Measurements from ENCODE around the gene PHF21B.

Gene PHF21B

GRCh38 chr22:44995105-44995514 is 14.7 kb downstream of the PHF21B start:
- Histone ChIP-seq H3K27ac (ENCODE audit: insufficient read depth, low read depth, low read length, poor library complexity, severe bottlenecking) (no peak overlapping the region), H3K9me3 (ENCODE audit: control insufficient read depth, low read length) (no peaks in the 10 kb centered on the region), H3K27me3 (ENCODE audit: control insufficient read depth, insufficient read depth, low read length, poor library complexity, severe bottlenecking) (no peaks in the 10 kb centered on the region), H3K36me3 (ENCODE audit: control insufficient read depth, insufficient read depth, low read length) (no peaks in the 10 kb centered on the region), H3K4me1 (ENCODE audit: control insufficient read depth, insufficient read depth, low read length) (peaks cover 6% of the 10 kb centered on the region), H3K4me3 (ENCODE audit: insufficient read depth, low read depth, low read length) (no peak overlapping the region)
- 89 to 95% methylated on average over 6 to 7 of the region's 7 CpGs for WGBS, 2 experiments

- 88 to 93% methylated on average over 19 of the region's 19 CpGs for WGBS, 2 experiments
- Histone ChIP-seq H3K4me3 (ENCODE audit: insufficient read depth, low read depth, low read length) (no peak overlapping the region), H3K36me3 (ENCODE audit: control insufficient read depth, insufficient read depth, low read length) (no peaks in the 10 kb centered on the region), H3K27me3 (ENCODE audit: control insufficient read depth, insufficient read depth, low read length, poor library complexity, severe bottlenecking) (no peaks in the 10 kb centered on the region), H3K9me3 (ENCODE audit: control insufficient read depth, low read length) (no peaks in the 10 kb centered on the region), H3K4me1 (ENCODE audit: control insufficient read depth, insufficient read depth, low read length) (peaks cover under 1% of the 10 kb centered on the region), H3K27ac (ENCODE audit: insufficient read depth, low read depth, low read length, poor library complexity, severe bottlenecking) (no peak overlapping the region)
These were observed 15.3 kb downstream of the PHF21B start for GRCh38 chr22:44994399-44995104.

- Histone ChIP-seq H3K27me3 (ENCODE audit: control insufficient read depth, insufficient read depth, low read length, poor library complexity, severe bottlenecking) (no peaks in the 10 kb centered on the region), H3K36me3 (ENCODE audit: control insufficient read depth, insufficient read depth, low read length) (no peaks in the 10 kb centered on the region), H3K4me3 (ENCODE audit: insufficient read depth, low read depth, low read length) (no peak overlapping the region), H3K27ac (ENCODE audit: insufficient read depth, low read depth, low read length, poor library complexity, severe bottlenecking) (no peak overlapping the region), H3K9me3 (ENCODE audit: control insufficient read depth, low read length) (no peaks in the 10 kb centered on the region), H3K4me1 (ENCODE audit: control insufficient read depth, insufficient read depth, low read length) (no peaks in the 10 kb centered on the region)
- 93 to 95% methylated on average over 13 of the region's 13 CpGs for WGBS, 2 experiments
These were observed 17.6 kb downstream of the PHF21B start for GRCh38 chr22:44992166-44992565.

GRCh38 chr22:44991218-44991617 is 18.6 kb downstream of the PHF21B start:
- 93 to 95% methylated on average over 10 of the region's 10 CpGs for WGBS, 2 experiments

GRCh38 chr22:44990810-44991209 is 19.0 kb downstream of the PHF21B start:
- Histone ChIP-seq H3K9me3 (ENCODE audit: control insufficient read depth, low read length) (no peaks in the 10 kb centered on the region), H3K27me3 (ENCODE audit: control insufficient read depth, insufficient read depth, low read length, poor library complexity, severe bottlenecking) (no peaks in the 10 kb centered on the region), H3K36me3 (ENCODE audit: control insufficient read depth, insufficient read depth, low read length) (peaks cover 7% of the 10 kb centered on the region), H3K27ac (ENCODE audit: insufficient read depth, low read depth, low read length, poor library complexity, severe bottlenecking) (no peak overlapping the region), H3K4me1 (ENCODE audit: control insufficient read depth, insufficient read depth, low read length) (no peaks in the 10 kb centered on the region), H3K4me3 (ENCODE audit: insufficient read depth, low read depth, low read length) (no peak overlapping the region)
- 93 to 94% methylated on average over 15 of the region's 15 CpGs for WGBS, 2 experiments

More at GRCh38 chr22:44991218-44991617, 18.6 kb downstream of the PHF21B start:
- H3K9me3 ChIP-seq (ENCODE audit: control insufficient read depth, low read length): no peaks in the 10 kb centered on the region
- no peaks in the 10 kb centered on the region for H3K4me1 ChIP-seq (ENCODE audit: control insufficient read depth, insufficient read depth, low read length)
- peaks cover 7% of the 10 kb centered on the region for H3K36me3 ChIP-seq (ENCODE audit: control insufficient read depth, insufficient read depth, low read length)
- H3K4me3 ChIP-seq (ENCODE audit: insufficient read depth, low read depth, low read length): no peak overlapping the region
- no peaks in the 10 kb centered on the region for H3K27me3 ChIP-seq (ENCODE audit: control insufficient read depth, insufficient read depth, low read length, poor library complexity, severe bottlenecking)
- H3K27ac ChIP-seq (ENCODE audit: insufficient read depth, low read depth, low read length, poor library complexity, severe bottlenecking): no peak overlapping the region

- no peaks in the 10 kb centered on the region for H3K4me1 ChIP-seq (ENCODE audit: control insufficient read depth, insufficient read depth, low read length)
- peaks cover 7% of the 10 kb centered on the region for H3K36me3 ChIP-seq (ENCODE audit: control insufficient read depth, insufficient read depth, low read length)
These were observed 19.5 kb downstream of the PHF21B start for GRCh38 chr22:44990328-44990727.

GRCh38 chr22:44988671-44989070 is 21.1 kb downstream of the PHF21B start:
- H3K36me3 ChIP-seq (ENCODE audit: control insufficient read depth, insufficient read depth, low read length): peaks cover 7% of the 10 kb centered on the region
- H3K9me3 ChIP-seq (ENCODE audit: control insufficient read depth, low read length): no peaks in the 10 kb centered on the region
- H3K4me1 ChIP-seq (ENCODE audit: control insufficient read depth, insufficient read depth, low read length): no peaks in the 10 kb centered on the region
- no peak overlapping the region for H3K4me3 ChIP-seq (ENCODE audit: insufficient read depth, low read depth, low read length)
- 87 to 89% methylated on average over 5 of the region's 5 CpGs for WGBS, 2 experiments
- H3K27me3 ChIP-seq (ENCODE audit: control insufficient read depth, insufficient read depth, low read length, poor library complexity, severe bottlenecking): no peaks in the 10 kb centered on the region
- H3K27ac ChIP-seq (ENCODE audit: insufficient read depth, low read depth, low read length, poor library complexity, severe bottlenecking): no peak overlapping the region

More at GRCh38 chr22:44990328-44990727, 19.5 kb downstream of the PHF21B start:
- H3K4me3 ChIP-seq (ENCODE audit: insufficient read depth, low read depth, low read length): no peak overlapping the region
- no peaks in the 10 kb centered on the region for H3K27me3 ChIP-seq (ENCODE audit: control insufficient read depth, insufficient read depth, low read length, poor library complexity, severe bottlenecking)
- no peak overlapping the region for H3K27ac ChIP-seq (ENCODE audit: insufficient read depth, low read depth, low read length, poor library complexity, severe bottlenecking)
- no peaks in the 10 kb centered on the region for H3K9me3 ChIP-seq (ENCODE audit: control insufficient read depth, low read length)
- 90 to 93% methylated on average over 13 of the region's 13 CpGs for WGBS, 2 experiments

- Histone ChIP-seq H3K27ac (ENCODE audit: insufficient read depth, low read depth, low read length, poor library complexity, severe bottlenecking) (no peak overlapping the region), H3K4me1 (ENCODE audit: control insufficient read depth, insufficient read depth, low read length) (peaks cover under 1% of the 10 kb centered on the region), H3K4me3 (ENCODE audit: insufficient read depth, low read depth, low read length) (no peak overlapping the region), H3K9me3 (ENCODE audit: control insufficient read depth, low read length) (no peaks in the 10 kb centered on the region), H3K27me3 (ENCODE audit: control insufficient read depth, insufficient read depth, low read length, poor library complexity, severe bottlenecking) (no peaks in the 10 kb centered on the region), H3K36me3 (ENCODE audit: control insufficient read depth, insufficient read depth, low read length) (peaks cover 7% of the 10 kb centered on the region)
- 95 to 96% methylated on average over 5 of the region's 5 CpGs for WGBS, 2 experiments
These were observed 22.9 kb downstream of the PHF21B start for GRCh38 chr22:44986926-44987325.

- H3K27me3 ChIP-seq (ENCODE audit: control insufficient read depth, insufficient read depth, low read length, poor library complexity, severe bottlenecking): no peaks in the 10 kb centered on the region
- no peak overlapping the region for H3K27ac ChIP-seq (ENCODE audit: insufficient read depth, low read depth, low read length, poor library complexity, severe bottlenecking)
- no peak overlapping the region for H3K4me3 ChIP-seq (ENCODE audit: insufficient read depth, low read depth, low read length)
- H3K9me3 ChIP-seq (ENCODE audit: control insufficient read depth, low read length): no peaks in the 10 kb centered on the region
- 92 to 94% methylated on average over 4 of the region's 4 CpGs for WGBS, 2 experiments
- H3K36me3 ChIP-seq (ENCODE audit: control insufficient read depth, insufficient read depth, low read length): peaks cover 7% of the 10 kb centered on the region
- H3K4me1 ChIP-seq (ENCODE audit: control insufficient read depth, insufficient read depth, low read length): peaks cover 4% of the 10 kb centered on the region
These were observed 23.8 kb downstream of the PHF21B start for GRCh38 chr22:44985906-44986527.

- peaks cover 7% of the 10 kb centered on the region for H3K36me3 ChIP-seq (ENCODE audit: control insufficient read depth, insufficient read depth, low read length)
- peaks cover 4% of the 10 kb centered on the region for H3K4me1 ChIP-seq (ENCODE audit: control insufficient read depth, insufficient read depth, low read length)
- H3K9me3 ChIP-seq (ENCODE audit: control insufficient read depth, low read length): no peaks in the 10 kb centered on the region
- no peak overlapping the region for H3K4me3 ChIP-seq (ENCODE audit: insufficient read depth, low read depth, low read length)
- no peak overlapping the region for H3K27ac ChIP-seq (ENCODE audit: insufficient read depth, low read depth, low read length, poor library complexity, severe bottlenecking)
- WGBS, 2 experiments: 91 to 97% methylated on average over 4 of the region's 4 CpGs
- no peaks in the 10 kb centered on the region for H3K27me3 ChIP-seq (ENCODE audit: control insufficient read depth, insufficient read depth, low read length, poor library complexity, severe bottlenecking)
These were observed 25.8 kb downstream of the PHF21B start for GRCh38 chr22:44983878-44984482.

Data from ectodermal cell (in vitro differentiated cells).